WI38 (cell line): ENCODE results near the gene ZMYM4.

Experiments used
- H3K4me3 ChIP-seq: 2 replicates; pipeline ENCODE4 v1.5.1; 2011; ENCODE audit warnings: low read depth, mild to moderate bottlenecking, control low read depth, low read length
- CTCF ChIP-seq: IDR thresholded peaks from 2 replicates; pipeline ENCODE4 v1.5.1; 2012; ENCODE audit warnings: low read depth, mild to moderate bottlenecking, control low read depth, low read length

The ZMYM4 gene

DNA sequence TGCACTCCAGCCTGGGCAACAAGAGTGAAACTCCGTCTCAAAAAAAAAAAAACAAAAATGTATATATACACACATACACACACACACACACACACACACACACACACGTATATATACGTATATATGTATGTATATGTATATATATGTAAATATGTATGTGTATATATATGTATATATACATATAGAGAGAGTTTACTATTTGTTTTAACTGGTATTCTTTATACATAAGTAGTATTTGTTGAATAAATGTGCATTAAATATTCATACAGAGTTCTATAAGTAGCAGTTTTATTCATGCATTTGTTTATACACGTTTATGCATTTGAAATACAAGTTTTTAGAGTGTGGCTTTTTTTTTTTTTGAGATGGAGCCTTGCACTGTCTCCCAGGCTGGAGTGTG is 113.6 kb downstream of the ZMYM4 start:
- H3K4me3 ChIP-seq, result no peak overlapping the region
- TF ChIP-seq CTCF, result no peak

- TF ChIP-seq CTCF, result no peak
These were observed 117.8 kb downstream of the ZMYM4 start for GRCh38 chr1:35386290-35386689.

DNA sequence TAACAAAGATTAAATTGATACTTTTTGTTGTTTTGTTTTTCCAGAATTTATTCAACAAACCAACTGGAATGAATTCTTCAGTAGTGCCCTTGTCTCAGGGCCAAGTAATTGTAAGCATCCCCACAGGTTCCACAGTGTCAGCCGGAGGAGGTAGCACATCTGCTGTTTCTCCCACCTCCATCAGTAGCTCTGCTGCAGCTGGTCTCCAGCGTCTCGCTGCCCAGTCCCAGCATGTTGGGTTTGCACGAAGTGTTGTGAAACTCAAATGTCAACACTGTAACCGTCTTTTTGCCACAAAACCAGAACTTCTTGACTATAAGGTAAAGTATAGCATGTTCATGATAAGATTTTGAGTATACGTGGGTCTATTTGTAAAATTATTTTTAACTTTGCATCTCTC is 118.5 kb downstream of the ZMYM4 start:
- H3K4me3 ChIP-seq, result no peak overlapping the region
- TF ChIP-seq CTCF, result no peak

More at GRCh38 chr1:35386290-35386689, 117.8 kb downstream of the ZMYM4 start:
- H3K4me3 ChIP-seq, result no peak overlapping the region

- TF ChIP-seq CTCF, result no peak
- no peak overlapping the region for H3K4me3 ChIP-seq
These were observed 122.3 kb downstream of the ZMYM4 start for GRCh38 chr1:35390600-35391494.

DNA sequence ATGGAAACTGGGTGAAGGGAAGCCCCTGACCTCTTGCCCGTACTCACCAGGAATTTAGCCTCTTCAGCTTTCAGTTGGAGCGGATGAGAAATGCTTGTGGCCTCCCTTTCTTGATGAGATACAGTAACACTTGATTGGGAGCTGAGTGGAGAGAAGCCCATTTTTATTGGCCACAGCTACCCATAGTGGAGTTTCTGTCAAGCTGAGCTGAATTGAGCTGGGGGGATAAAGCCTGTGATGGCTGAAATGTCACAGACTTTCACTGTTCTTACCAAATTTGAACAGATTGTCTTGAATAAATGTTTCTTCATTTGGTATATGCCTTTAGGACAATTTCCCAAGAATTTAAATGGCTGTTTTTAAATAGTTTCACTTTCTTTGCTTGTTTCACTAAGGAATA is 125.9 kb downstream of the ZMYM4 start:
- no peak overlapping the region for H3K4me3 ChIP-seq

GRCh38 chr1:35398739-35399138 is 130.2 kb downstream of the ZMYM4 start:
- H3K4me3 ChIP-seq, result no peak overlapping the region
- TF ChIP-seq CTCF, result no peak

More for the DNA sequence above, 125.9 kb downstream of the ZMYM4 start:
- no peak for TF ChIP-seq CTCF

GRCh38 chr1:35401049-35401448 is 132.5 kb downstream of the ZMYM4 start:
- no peak for TF ChIP-seq CTCF
- no peak overlapping the region for H3K4me3 ChIP-seq
